HG03575 (cell line): ENCODE measurements around the gene TTC5.
"Not testable (repeated sequence)": the region's sequence is repeated elsewhere in the genome, so short reads cannot be mapped to it uniquely, and the experiment has no call there.

Experiments used
- ATAC-seq: cut with Tn5 transposase; IDR thresholded peaks from one replicate; pipeline ENCODE4 v1.9.1; 2021; ENCODE audit not compliant: unreplicated experiment, insufficient number of reproducible peaks, low FRiP score; ENCODE audit errors: extremely low read depth

Gene TTC5

DNA sequence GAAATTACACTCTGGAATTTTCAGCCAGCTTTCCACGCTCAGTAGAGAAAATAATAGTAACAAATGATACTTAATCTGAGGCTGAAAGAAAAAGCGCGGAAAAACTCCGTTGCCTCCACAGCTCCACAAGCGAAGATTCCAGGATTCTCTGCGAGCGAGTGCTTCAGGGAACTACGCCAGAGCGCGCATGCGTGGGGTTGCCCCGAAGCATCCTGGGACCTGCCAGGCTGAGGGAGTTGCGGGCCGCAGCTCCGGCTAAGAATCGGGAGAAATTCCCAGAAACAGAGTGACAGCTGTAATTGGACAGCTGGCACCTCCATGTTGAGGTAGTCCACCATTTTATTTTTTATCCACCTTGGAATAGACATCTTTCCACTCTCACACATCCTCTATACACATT lies 12.0 kb upstream of the TTC5 start:
- ATAC-seq, result no peak

DNA sequence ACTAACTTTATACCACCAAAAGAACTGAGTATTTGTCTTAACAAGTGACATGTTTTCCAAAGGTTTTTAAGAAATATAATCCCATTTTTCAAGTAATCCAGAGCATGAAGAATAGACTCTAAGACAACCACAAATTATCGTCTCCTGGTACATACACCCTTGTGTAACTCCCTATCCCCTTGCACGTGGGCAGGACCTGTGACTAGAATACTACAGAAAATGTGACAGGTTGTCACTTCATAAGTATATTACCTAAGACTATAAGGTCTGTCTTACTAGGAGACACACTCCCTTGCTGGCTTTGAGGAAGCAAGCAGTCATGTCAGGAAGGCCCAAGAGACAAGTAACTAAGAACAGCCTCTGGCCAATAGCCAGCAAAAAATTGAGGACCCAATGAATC lies 8.3 kb upstream of the TTC5 start:
- ATAC-seq, result no peak

DNA sequence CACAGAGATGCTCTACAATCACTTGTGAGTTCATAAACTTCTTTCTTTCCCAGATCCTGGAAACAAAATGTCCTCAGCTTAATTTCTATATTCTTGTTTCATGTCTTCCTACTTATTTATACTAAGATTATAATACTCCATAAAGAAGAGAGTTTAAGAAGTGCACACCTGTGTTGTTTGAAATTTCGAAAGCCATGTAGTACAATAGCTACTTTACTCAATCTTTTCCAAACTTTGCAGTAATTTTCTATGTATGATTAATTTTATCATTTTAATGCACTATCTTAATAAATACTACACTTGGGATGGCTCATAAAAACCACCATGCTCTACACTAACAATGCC lies 300 bp upstream of the TTC5 start:
- no peak for ATAC-seq

DNA sequence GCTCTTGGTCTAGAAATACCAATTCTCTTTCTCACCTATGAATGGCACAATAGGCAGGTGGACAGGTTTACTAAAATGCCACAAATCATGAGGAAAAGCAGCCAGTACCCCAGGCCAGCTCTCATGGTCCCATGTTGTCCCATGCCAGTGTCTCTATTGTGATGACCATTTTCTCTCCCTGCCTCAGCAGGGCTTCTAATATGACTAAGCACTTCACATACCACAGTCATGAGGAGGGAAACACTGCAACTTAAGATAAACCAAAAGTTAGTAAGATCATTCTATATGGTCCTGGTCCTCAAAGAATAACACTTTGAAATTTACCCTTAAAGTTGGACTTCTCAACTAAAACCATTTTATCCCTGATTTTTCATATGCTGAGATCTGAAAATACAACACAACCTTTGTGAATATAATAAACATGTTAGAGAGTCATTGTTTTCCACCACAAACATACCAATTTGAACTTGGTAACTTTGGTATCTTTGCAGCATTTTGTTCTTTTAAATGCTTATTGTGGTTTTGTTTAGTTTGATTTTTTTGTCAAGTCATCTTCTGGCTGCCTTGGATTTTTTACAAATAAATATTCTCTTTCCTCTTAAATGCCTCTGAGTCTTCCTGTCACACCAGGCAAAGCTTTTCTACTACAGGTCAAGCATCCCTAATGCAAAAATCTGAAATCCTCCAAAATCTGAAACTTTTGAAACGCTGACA lies 3.6 kb downstream of the TTC5 start:
- no peak for ATAC-seq

DNA sequence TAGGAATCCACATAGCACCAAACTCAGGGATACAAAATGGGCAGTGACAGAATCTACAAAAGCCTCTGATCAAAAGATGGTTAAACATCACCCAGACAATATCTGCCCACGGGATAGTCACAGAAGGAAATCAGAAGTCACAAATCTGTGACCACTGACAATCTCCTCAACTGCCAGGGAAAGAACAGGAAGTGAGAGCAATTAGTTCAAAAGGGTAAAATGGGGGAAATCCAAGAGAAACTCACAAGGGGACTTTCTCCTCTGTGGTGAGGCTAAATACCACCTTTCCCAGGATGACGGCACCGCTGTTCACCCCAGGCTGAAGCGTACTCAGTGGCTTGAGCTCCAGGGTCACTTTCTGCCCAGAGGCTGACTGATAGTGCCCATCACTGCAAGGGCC lies 10.7 kb downstream of the TTC5 start:
- no peak for ATAC-seq

DNA sequence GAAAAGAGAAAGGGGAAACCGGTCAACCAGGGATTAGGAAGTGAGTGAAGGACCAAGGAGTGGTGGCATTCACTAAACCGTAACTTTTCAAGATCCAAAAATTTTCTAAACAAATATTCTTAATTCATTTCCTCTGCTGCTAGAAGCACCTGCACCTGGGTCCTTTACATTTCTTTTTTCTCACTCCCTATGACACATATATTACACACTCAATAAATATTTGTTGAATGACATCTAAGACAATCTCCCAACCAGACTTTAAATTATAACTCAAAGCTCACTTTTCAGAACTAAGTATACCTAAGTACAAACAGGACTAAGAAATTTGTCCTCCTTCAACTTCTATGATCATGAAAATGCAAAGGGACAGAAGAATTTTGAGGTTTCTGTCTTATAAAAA lies 11.1 kb downstream of the TTC5 start:
- no peak for ATAC-seq

DNA sequence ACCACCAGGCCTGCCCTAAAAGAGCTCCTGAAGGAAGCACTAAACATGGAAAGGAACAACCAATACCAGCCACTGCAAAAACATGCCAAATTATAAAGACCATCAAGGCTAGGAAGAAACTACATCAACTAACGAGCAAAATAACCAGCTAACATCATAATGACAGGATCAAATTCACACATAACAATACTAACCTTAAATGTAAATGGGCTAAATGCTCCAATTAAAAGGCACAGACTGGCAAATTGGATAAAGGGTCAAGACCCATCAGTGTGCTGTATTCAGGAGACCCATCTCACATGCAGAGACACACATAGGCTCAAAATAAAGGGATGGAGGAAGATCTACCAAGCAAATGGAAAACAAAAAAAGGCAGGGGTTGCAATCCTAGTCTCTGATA lies 23.8 kb downstream of the TTC5 start:
- not testable (repeated sequence) for ATAC-seq

DNA sequence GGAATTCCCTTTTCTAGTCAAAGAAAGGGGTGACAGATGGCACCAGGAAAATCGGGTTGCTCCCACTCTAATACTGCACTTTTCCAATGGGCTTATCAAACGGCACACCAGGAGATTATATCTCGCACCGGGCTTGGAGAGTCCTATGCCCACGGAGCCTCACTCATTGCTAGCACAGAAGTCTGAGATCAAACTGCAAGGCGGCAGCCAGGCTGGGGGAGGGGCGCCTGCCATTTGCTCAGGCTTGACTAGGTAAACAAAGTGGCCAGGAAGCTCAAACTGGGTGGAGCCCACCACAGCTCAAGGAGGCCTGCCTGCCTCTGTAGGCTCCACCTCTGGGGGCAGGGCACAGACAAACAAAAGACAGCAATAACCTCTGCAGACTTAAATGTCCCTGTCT lies 25.5 kb downstream of the TTC5 start:
- not testable (repeated sequence) for ATAC-seq

DNA sequence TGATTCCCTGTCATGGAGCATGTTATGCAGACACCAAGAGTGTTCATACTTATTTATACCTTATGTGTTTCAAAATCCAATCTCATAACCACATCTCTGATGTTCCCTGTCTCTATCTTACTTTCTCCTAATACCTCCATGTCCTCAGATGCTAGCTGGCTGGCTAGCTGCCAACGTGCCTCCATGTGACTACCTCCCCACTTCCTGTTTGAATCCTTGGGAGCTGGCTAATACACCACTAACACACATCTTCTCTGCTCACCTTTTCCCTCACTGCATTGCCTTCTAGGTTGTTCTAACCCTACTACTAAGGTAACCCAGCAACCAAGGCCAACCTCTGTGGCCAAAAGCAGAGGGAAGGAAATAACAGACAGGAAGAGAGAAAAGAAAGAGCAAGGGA lies 27.3 kb downstream of the TTC5 start:
- ATAC-seq, result no peak

DNA sequence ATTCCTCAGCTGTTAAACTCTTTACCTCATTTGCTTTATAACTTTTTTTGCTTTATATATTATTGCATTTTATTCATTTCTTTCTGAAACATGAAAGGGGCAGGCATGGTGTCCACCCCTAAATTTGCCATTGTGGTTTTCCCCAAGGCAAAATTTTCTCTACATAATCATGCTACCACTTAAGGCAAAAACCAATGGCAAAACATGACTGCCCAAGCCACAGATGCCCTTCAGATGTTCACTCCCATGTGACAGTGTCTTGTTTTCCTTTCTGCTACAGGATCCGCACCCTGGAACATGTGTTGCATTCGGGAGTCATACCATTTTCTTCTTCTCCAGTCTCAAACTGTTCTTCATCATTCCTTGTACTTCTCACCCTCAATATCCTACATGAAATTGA lies 28.3 kb downstream of the TTC5 start:
- ATAC-seq, result no peak

DNA sequence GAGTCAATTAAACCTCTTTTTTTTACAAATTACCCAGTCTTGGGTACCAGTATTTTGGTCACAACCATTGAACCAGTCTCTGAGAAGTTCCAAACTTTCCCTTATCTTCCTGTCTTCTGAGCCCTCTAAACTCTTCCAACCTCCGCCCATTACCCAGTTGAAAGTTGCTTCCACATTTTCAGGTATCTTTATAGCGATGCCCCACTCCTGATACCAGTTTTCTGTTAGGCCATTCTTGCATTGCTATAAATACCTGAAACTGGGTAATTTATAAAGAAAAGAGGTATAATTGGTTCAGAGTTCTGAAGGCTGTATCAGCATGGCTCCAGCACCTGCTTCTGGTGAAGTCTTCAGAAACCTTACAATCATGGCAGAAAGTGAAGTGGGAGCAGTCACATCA lies 31.7 kb downstream of the TTC5 start:
- no peak for ATAC-seq

DNA sequence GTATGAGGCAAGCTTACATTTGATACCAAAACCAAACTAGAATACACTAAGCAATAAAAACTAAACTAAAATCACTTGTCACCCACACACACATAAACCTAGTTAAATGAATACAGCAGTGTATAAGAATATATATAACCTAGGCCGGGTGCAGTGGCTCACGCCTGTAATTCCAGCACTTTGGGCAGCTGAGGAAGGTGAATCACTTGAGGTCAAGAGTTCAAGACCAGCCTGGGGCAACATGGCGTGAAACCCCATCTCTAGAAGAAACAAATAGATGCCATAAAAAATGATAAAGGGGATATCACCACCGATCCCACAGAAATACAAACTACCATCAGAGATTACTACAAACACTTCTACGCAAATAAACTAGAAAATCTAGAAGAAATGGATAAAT lies 41.4 kb downstream of the TTC5 start:
- ATAC-seq, result not testable (repeated sequence)

DNA sequence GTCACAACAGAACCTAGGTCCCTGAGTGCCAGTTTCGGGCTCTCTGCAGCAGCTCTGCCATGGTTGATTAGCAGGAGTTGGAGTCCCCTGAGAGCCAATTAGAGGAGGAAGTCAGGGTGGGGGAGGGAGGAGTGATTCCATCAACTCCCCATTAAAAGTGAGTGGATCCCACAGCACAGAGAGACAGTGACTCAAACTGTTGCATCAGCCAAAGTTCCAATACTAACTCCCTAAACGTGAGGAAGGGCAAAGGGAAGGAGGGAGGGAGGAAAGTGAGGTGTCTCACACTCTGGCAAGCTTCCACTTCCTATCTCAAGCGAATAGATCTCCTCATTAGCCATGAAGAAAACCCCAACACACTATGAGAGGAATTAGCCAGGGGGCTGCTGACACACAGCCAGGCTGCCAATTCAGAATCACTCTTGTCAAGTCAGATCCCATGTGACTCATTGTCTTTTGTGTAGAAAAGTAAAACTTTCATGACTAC lies 43.1 kb downstream of the TTC5 start:
- ATAC-seq, result no peak

DNA sequence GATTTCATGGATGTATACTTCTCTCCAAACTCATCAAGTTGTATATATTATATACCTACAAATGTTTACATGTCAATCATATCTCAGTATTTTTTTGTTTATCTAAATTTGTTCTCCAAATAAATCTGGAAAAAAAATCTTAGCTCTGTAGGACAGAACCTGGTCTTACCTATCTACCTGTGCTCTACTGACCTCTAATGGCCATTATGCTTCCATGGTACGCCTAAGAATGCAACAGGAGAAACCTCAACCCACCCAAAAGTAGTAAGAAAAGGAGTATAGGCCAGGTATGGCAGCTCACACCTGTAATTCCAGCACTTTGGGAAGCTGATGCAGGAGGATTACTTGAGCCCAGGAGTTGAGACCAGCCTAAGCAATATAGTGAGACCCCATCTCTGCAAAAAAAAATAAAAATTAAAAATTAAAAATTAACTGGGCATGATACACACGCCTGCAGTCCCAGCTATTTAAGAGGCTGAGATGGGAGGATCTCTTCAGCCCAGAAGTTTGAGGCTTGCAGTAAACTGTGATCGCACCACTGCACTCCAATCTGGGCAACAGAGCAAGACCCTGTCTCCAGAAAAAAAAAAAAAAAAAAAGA lies 58.0 kb downstream of the TTC5 start:
- no peak for ATAC-seq
